ENCODE measurements around the gene MRPS18A. TPM values are rescaled to one million over a fixed set of nuclear protein-coding genes. Genes with fewer than 3 reads are reported as not detected.
A peak's percentile ranks its signal among the peaks of the same experiment; 100 is the strongest.

Gene MRPS18A
- total and polyA plus RNA-seq, 2 of the 13 experiments (the other 11 are each of a cell fraction or from before 2014, with no cell fraction given), result 87.8 to 89.1 TPM

GRCh38 chr6:43736211-43736786, 48.7 kb upstream of the MRPS18A start (continued):
- no peak for TF ChIP-seq KLF6 (CRISPR knock-in tag; IDR thresholded peaks at IDR 0.05)
- TF ChIP-seq TBL1XR1 (IDR thresholded peaks at IDR 0.05; ENCODE audit: borderline replicate concordance, low read length, partially characterized antibody), result no peak
- TF ChIP-seq KIAA2018 (CRISPR knock-in tag; IDR thresholded peaks at IDR 0.05; ENCODE audit: borderline replicate concordance), result no peak
- no peak for TF ChIP-seq ZNF33B (CRISPR knock-in tag; IDR thresholded peaks at IDR 0.05)
- peak; percentile 48; the same call in 1 of the 2 replicates for TF ChIP-seq UBTF (CRISPR knock-in tag; IDR thresholded peaks at IDR 0.05)
- TF ChIP-seq POGZ (CRISPR knock-in tag; IDR thresholded peaks at IDR 0.05), result no peak
- no peak for TF ChIP-seq USF2 (IDR thresholded peaks at IDR 0.05; ENCODE audit: low read depth, low read length)
- no peak for TF ChIP-seq USF2 (CRISPR knock-in tag; IDR thresholded peaks at IDR 0.05; ENCODE audit: borderline replicate concordance)
- no peak for TF ChIP-seq HOXA9 (CRISPR knock-in tag; IDR thresholded peaks at IDR 0.05; ENCODE audit: borderline replicate concordance)
- no peak for TF ChIP-seq ZNF569 (CRISPR knock-in tag; IDR thresholded peaks at IDR 0.05; ENCODE audit: borderline replicate concordance)
- peak; percentile 55; the same call in 1 of the 2 replicates for TF ChIP-seq SP5 (CRISPR knock-in tag; IDR thresholded peaks at IDR 0.05; ENCODE audit: borderline replicate concordance, low read depth)
- TF ChIP-seq KAT8 (CRISPR knock-in tag; IDR thresholded peaks at IDR 0.05), result 0 out of 2 replicates have a peak, but pooled peaks have one; percentile 22
- TF ChIP-seq NFKB2 (CRISPR knock-in tag; IDR thresholded peaks at IDR 0.05; ENCODE audit: borderline replicate concordance), result no peak
- TF ChIP-seq ZBTB1 (CRISPR knock-in tag; IDR thresholded peaks at IDR 0.05; ENCODE audit: borderline replicate concordance), result no peak

All from HepG2 (cell line).